Measurements from ENCODE around the gene CEND1. TPM values are rescaled to one million over a fixed set of nuclear protein-coding genes. Genes with fewer than 3 reads are reported as not detected.

Gene CEND1
- total RNA-seq, 1 experiment from 2014 or later, result not detected

GRCh38 chr11:831961-832528 is 42.2 kb upstream of the CEND1 start:
- no peaks in the 10 kb centered on the region for H3K9me2 ChIP-seq (ENCODE audit: insufficient read depth)
- no peaks in the 10 kb centered on the region for H3K27me3 ChIP-seq (ENCODE audit: insufficient read depth, low read depth)
- ChIA-PET POLR2A (ENCODE audit: unreplicated experiment) (interaction anchor here (0.5 to 0.6 kb wide), 2 partner anchors 12 to 23 kb away, joined by 3 to 5 read pairs; no protein-coding TSS in a partner anchor), CTCF (interaction anchor here (0.5 kb wide), 1 partner anchor 13 kb away, joined by 4 read pairs; no protein-coding TSS in a partner anchor)
- no peak overlapping the region for H2AFZ ChIP-seq
- no TSS peak for BruUV-seq (replicated peaks)
- H3K36me3 ChIP-seq (ENCODE audit: low read depth), result no peaks in the 10 kb centered on the region
- H3K4me1 ChIP-seq (replicated peaks; ENCODE audit: insufficient read depth), result peaks cover 24% of the 10 kb centered on the region
- no peak overlapping the region for H3K27ac ChIP-seq
- no peak for TF ChIP-seq EZH2 (IDR thresholded peaks at IDR 0.05; ENCODE audit: low read depth)
- no peak for TF ChIP-seq CTCF (conservative IDR thresholded peaks at IDR 0.05)
- DNase-seq, result peak in 1 of 2 experiments; percentile 8
- H3K9me3 ChIP-seq (ENCODE audit: insufficient read depth, low read depth), result no peaks in the 10 kb centered on the region
- H3K79me2 ChIP-seq (ENCODE audit: low read depth), result peaks cover 12% of the 10 kb centered on the region
- H3F3A ChIP-seq (ENCODE audit: insufficient read depth, low read depth), result peaks cover 21% of the 10 kb centered on the region; the same call in 1 of the 2 replicates
- peak overlapping the region; percentile 59 for H3K4me3 ChIP-seq
- peak overlapping the region; percentile 96 for H3K4me2 ChIP-seq
- no peaks in the 10 kb centered on the region for H4K20me1 ChIP-seq (ENCODE audit: insufficient read depth)
- intact Hi-C loops (cut with micrococcal nuclease; ENCODE audit: unreplicated experiment), result no loop called here

- H3K36me3 ChIP-seq (ENCODE audit: low read depth), result no peaks in the 10 kb centered on the region
- no peaks in the 10 kb centered on the region for H4K20me1 ChIP-seq (ENCODE audit: insufficient read depth)
- H3K9me2 ChIP-seq (ENCODE audit: insufficient read depth), result no peaks in the 10 kb centered on the region
- intact Hi-C loops (cut with micrococcal nuclease; ENCODE audit: unreplicated experiment), result no loop called here
- DNase-seq, result peak in 1 of 2 experiments; percentile 4
- peaks cover 21% of the 10 kb centered on the region; the same call in 1 of the 2 replicates for H3F3A ChIP-seq (ENCODE audit: insufficient read depth, low read depth)
- H3K27me3 ChIP-seq (ENCODE audit: insufficient read depth, low read depth), result no peaks in the 10 kb centered on the region
- ChIA-PET POLR2A (ENCODE audit: unreplicated experiment) (interaction anchor here (0.6 kb wide), 1 partner anchor 18 kb away, joined by 7 read pairs; no protein-coding TSS in a partner anchor), CTCF (no interaction called here)
- BruUV-seq (replicated peaks), result no TSS peak
- H3K4me3 ChIP-seq, result no peak overlapping the region
- peak overlapping the region; percentile 96 for H3K4me2 ChIP-seq
- H3K27ac ChIP-seq, result no peak overlapping the region
- no peaks in the 10 kb centered on the region for H3K9me3 ChIP-seq (ENCODE audit: insufficient read depth, low read depth)
- H3K79me2 ChIP-seq (ENCODE audit: low read depth), result peaks cover 12% of the 10 kb centered on the region
- TF ChIP-seq EZH2 (IDR thresholded peaks at IDR 0.05; ENCODE audit: low read depth) (no peak), CTCF (conservative IDR thresholded peaks at IDR 0.05) (no peak)
- no peak overlapping the region for H2AFZ ChIP-seq
- peaks cover 28% of the 10 kb centered on the region for H3K4me1 ChIP-seq (replicated peaks; ENCODE audit: insufficient read depth)
Measured at GRCh38 chr11:831118-831864, 41.4 kb upstream of the CEND1 start.

GRCh38 chr11:830295-831117 is 40.6 kb upstream of the CEND1 start:
- H3K79me2 ChIP-seq (ENCODE audit: low read depth), result peaks cover 12% of the 10 kb centered on the region
- H3K4me1 ChIP-seq (replicated peaks; ENCODE audit: insufficient read depth), result peaks cover 35% of the 10 kb centered on the region
- no peaks in the 10 kb centered on the region for H3K36me3 ChIP-seq (ENCODE audit: low read depth)
- no peak for TF ChIP-seq EZH2 (IDR thresholded peaks at IDR 0.05; ENCODE audit: low read depth)
- no peak for TF ChIP-seq CTCF (conservative IDR thresholded peaks at IDR 0.05)
- H3F3A ChIP-seq (ENCODE audit: insufficient read depth, low read depth), result peaks cover 21% of the 10 kb centered on the region; the same call in 1 of the 2 replicates
- ChIA-PET CTCF (no interaction called here), POLR2A (ENCODE audit: unreplicated experiment) (no interaction called here)
- no peak for DNase-seq
- no peak overlapping the region for H3K4me3 ChIP-seq
- intact Hi-C loops (cut with micrococcal nuclease; ENCODE audit: unreplicated experiment), result no loop called here
- no peak overlapping the region for H3K27ac ChIP-seq
- no peaks in the 10 kb centered on the region for H3K9me3 ChIP-seq (ENCODE audit: insufficient read depth, low read depth)
- BruUV-seq (replicated peaks), result no TSS peak
- no peaks in the 10 kb centered on the region for H3K9me2 ChIP-seq (ENCODE audit: insufficient read depth)
- H3K4me2 ChIP-seq, result no peak overlapping the region
- H2AFZ ChIP-seq, result no peak overlapping the region
- no peaks in the 10 kb centered on the region for H3K27me3 ChIP-seq (ENCODE audit: insufficient read depth, low read depth)
- H4K20me1 ChIP-seq (ENCODE audit: insufficient read depth), result no peaks in the 10 kb centered on the region

Measured in PC-9 (cell line).